Astrocyte of the spinal cord (primary cell): ENCODE data around the gene MET.
A peak's percentile ranks its signal among the peaks of the same experiment; 100 is the strongest.
"Not testable (repeated sequence)": the region's sequence is repeated elsewhere in the genome, so short reads cannot be mapped to it uniquely, and the experiment has no call there.

Experiments used
- DNase-seq: peaks from one replicate; pipeline ENCODE4 v3.0.0; 2011; ENCODE audit warnings: low read depth, low spot score
- H3K4me3 ChIP-seq: 2 replicates; pipeline ENCODE4 v1.5.1; 2011; ENCODE audit warnings: low read depth, mild to moderate bottlenecking, low read length, moderate library complexity
- in situ Hi-C: cut with HindIII; loops from 2 replicates; pipeline ENCODE4 v1.10.0; 2017; ENCODE audit warnings: low sequenced_read_pairs
- TF ChIP-seq, protein P1 (sequence below): IDR thresholded peaks from 2 replicates; pipeline ENCODE4 v1.5.1; 2012; ENCODE audit warnings: low read depth, mild to moderate bottlenecking, low read length, inconsistent platforms

The MET gene

DNA sequence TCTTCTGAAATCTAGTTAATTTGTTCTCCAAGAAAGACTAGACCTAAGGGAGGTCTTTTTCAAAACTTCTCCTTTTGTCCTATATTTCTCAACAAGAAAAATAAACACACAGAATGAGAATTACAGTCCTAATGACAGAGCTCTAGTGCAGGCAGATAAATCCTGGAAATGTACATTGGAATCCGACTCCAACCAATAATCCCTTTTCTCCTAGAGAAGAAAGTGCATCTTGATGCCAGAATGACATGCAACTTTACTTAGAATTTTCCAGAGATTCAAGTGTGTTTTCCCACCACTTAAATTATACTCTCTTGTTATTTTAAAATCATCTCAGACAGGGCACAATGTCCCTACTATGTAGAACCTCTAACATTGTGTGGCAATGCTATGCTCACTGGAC is 68.2 kb downstream of the MET start:
- in situ Hi-C loops: no loop called here
- no peak for DNase-seq
- TF ChIP-seq, protein P1, sequence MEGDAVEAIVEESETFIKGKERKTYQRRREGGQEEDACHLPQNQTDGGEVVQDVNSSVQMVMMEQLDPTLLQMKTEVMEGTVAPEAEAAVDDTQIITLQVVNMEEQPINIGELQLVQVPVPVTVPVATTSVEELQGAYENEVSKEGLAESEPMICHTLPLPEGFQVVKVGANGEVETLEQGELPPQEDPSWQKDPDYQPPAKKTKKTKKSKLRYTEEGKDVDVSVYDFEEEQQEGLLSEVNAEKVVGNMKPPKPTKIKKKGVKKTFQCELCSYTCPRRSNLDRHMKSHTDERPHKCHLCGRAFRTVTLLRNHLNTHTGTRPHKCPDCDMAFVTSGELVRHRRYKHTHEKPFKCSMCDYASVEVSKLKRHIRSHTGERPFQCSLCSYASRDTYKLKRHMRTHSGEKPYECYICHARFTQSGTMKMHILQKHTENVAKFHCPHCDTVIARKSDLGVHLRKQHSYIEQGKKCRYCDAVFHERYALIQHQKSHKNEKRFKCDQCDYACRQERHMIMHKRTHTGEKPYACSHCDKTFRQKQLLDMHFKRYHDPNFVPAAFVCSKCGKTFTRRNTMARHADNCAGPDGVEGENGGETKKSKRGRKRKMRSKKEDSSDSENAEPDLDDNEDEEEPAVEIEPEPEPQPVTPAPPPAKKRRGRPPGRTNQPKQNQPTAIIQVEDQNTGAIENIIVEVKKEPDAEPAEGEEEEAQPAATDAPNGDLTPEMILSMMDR: no peak
- no peak overlapping the region for H3K4me3 ChIP-seq

DNA sequence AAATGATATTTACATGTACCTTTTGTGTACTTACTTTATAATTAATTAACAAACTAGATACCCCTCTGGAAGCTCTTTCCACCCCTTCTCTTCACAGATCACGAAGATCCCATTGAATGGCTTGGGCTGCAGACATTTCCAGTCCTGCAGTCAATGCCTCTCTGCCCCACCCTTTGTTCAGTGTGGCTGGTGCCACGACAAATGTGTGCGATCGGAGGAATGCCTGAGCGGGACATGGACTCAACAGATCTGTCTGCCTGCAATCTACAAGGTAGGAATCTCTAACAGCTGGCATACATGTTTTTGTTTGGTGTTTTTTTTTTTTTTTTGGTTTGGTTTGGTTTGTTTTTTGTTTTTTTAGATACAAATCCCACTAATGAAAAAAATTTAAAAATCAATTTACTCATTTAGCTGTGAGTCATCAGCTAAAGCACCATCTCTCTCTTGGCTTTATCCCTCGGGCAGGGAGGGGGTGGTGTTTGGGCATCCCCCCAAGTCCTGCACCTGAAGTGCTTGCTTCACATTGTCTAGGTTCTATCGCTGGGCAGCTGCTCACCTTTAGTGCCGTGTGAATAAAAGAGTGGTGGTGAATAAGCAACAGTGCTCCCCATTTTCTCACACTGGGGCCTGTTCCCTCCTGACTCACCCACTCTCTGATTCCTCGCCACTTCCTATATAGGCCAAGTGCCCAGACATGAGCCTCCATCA is 68.9 kb downstream of the MET start:
- no peak overlapping the region for H3K4me3 ChIP-seq
- in situ Hi-C loops: no loop called here
- TF ChIP-seq, protein P1: no peak
- DNase-seq: no peak

DNA sequence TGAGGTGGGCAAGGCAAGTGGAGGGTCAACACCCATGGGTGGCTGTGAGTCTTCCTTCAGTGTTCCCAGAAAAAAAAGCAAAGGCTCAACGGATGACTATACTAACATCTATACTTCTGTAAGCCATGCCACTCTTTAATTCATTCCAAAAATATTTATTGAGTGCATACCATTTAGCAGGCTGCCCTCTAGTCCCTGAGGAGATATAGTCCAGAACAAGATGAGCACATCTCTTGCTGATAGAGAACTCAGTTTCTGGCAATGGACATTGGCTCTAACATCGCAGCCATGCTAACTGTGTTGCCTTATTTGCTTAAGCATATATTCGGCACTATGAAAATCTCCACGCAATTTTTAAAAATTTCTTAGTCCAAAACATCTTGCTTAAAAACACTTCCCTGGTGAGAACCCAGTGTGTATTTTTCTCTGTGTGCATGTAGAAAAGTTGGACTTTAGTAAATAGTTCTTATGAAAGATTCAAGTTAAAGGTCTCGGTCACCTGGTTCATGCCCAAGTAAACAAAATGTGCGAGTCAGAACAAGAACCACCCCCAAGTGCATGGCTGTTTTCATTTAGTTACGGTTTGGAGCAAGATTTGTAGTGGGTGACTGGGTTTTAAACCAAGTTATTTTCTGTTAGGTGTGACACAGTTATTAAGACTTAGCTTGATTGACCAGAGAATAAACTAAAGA is 69.8 kb downstream of the MET start:
- in situ Hi-C loops: no loop called here
- H3K4me3 ChIP-seq: no peak overlapping the region

DNA sequence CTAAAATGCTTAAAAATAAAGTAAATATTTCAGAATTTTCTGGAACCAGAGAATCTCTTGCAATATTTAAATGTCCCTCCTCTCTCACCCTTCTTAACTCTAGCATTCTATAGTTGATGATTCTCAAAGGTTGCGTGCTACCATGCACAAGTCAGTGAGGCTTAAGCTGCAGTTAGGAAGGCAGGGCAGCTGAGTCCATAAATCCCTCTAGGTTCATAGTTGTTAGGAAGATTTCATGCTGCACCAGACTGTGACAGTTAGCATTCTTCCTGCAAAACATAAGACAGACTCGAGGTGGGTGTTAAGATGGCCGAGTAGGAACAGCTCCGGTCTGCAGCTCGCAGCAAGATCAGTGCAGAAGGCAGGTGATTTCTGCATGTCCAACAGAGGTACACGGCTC is 70.6 kb downstream of the MET start:
- DNase-seq: no peak
- in situ Hi-C loops: no loop called here
- no peak overlapping the region for H3K4me3 ChIP-seq
- TF ChIP-seq, protein P1: no peak

More for the DNA sequence above, 69.8 kb downstream of the MET start:
- TF ChIP-seq, protein P1: no peak
- DNase-seq: peak; percentile 32

DNA sequence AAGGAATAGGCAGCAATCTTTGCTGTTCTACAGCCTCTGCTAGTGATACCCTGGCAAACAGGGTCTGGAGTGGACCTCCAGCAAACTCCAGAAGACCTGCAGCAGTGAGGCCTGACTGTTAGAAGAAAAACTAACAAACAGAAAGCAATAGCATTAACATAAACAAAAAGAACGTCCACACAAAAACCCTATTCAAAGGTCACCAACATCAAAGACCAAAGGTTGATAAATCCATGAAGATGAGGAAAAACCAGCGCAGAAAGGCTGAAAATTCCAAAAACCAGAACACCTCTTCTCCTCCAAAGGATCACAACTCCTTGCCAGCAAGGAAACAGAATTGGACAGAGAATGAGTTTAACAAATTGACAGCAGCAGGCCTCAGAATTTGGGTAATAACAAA is 71.8 kb downstream of the MET start:
- DNase-seq, H3K4me3 ChIP-seq, in situ Hi-C loops: not testable (repeated sequence)

DNA sequence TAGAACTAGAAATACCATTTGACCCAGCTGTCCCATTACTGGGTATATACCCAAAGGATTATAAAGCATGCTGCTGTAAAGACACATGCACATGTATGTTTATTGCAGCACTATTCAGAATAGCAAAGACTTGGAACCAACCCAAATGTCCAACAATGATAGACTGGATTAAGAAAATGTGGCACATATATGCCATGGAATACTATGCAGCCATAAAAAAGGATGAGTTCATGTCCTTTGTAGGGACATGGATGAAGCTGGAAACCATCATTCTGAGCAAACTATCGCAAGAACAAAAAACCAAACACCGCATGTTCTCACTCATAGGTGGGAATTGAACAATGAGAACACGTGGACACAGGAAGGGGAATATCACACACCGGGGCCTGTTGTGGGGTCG is 74.4 kb downstream of the MET start:
- in situ Hi-C loops, H3K4me3 ChIP-seq, DNase-seq: not testable (repeated sequence)

DNA sequence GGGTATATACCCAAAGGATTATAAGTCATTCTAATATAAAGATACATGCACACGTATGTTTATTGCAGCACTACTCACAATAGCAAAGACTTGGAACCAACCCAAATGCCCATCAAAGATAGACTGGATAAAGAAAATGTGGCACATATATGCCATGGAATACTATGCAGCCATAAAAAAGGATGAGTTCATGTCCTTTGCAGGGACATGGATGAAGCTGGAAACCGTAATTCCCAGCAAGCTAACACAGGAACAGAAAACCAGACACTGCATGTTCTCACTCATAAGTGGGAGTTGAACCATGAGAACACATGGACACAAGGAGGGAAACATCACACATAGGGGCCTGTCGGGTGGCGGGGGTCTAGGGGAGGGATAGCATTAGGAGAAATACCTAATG is 79.1 kb downstream of the MET start:
- DNase-seq, in situ Hi-C loops: not testable (repeated sequence)

DNA sequence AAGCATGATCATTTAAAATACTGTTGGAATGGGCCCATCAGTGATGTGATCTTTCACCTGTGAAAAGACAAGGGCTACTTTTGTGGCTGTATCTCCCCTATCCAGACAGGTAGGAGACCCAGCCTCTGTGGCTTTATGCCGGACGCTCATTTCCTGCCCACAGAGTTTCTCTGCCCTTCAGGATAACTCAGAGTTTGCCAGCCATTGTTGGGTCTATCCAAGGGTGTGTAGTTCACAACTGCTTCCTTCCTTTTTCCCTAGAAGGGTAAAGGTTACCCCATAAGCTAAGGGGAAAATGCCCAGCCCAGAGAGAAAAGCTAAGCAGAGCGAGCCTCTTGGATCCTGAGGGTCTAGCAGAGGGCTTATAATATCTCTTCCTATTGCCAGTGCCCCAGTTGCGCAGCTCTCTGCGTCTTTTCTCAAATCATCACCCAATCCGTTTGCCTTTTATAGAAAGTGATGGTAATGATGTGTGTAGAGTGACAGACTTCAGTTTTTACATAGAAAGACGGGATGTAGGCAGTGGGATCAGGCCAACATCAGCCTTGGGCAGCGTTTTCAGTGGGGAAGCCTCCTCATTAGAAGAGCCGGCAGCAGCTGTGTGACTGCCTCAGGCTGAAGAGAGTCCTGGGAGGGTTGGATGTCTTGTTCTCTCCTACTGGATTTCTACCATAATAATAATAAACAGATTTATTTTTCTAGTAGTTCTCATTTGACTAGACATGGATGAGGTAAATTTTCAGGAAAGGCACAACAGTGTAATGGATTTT is 80.5 kb downstream of the MET start:
- no peak overlapping the region for H3K4me3 ChIP-seq
- DNase-seq: no peak
- in situ Hi-C loops: no loop called here
- TF ChIP-seq, protein P1: no peak

More for the DNA sequence above, 79.1 kb downstream of the MET start:
- not testable (repeated sequence) for H3K4me3 ChIP-seq
